ENCODE results near the gene FGF19. TPM values are rescaled to one million over a fixed set of nuclear protein-coding genes. Genes with fewer than 3 reads are reported as not detected.

Gene FGF19, protein sequence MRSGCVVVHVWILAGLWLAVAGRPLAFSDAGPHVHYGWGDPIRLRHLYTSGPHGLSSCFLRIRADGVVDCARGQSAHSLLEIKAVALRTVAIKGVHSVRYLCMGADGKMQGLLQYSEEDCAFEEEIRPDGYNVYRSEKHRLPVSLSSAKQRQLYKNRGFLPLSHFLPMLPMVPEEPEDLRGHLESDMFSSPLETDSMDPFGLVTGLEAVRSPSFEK
- total RNA-seq, result not detected

DNA sequence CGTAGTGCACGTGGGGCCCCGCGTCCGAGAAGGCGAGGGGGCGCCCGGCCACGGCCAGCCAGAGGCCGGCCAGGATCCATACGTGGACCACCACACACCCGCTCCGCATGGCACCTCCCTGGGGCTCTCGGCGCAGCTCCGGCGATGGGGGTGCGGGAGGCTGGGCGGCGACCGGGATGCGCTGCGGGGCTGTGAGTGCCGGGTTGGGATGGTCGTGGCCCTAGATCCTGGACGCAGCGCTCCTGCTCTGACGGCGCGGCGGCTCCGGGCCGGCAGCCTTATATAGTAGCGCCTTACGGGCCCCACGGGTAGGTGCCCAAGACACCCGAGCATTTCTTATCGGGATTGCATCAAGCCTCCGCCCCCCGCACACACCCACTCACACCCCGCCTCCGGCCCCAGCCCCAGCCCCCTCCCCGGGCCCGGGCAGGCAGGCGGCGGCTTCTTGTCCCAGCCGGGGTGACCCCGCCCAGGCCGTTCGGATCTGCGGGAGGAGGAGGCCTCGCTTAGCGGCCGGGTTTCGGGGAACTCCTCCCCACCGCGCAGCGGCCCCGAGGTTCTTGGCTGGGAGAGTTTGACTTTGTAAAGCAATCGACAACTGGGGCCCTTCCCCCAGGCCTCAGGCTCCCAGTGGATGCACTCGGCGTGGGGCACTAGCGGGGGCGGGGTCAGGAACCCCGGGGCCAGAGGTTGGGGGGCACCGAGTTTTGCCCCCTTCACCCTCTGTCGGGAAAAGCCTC lies at the start of gene FGF19:
Gene FGF19 (minus strand): TSS at position 255 of the 740 bp plus-strand sequence. CDS start 146 bp downstream, at position 109.
- no peak within 1 kb of the TSS for H3K27ac ChIP-seq
- no peaks in the 10 kb centered on the region for H3K4me1 ChIP-seq
- no peaks in the 10 kb centered on the region for H3K9me3 ChIP-seq
- DNase-seq (ENCODE audit: low spot score in 2 of 2), result no peak
- H3K36me3 ChIP-seq, result no peaks in the 10 kb centered on the region
- intact Hi-C loops (cut with DNase I; ENCODE audit: low total_unique reads), result no loop called here
- TF ChIP-seq, protein P1, sequence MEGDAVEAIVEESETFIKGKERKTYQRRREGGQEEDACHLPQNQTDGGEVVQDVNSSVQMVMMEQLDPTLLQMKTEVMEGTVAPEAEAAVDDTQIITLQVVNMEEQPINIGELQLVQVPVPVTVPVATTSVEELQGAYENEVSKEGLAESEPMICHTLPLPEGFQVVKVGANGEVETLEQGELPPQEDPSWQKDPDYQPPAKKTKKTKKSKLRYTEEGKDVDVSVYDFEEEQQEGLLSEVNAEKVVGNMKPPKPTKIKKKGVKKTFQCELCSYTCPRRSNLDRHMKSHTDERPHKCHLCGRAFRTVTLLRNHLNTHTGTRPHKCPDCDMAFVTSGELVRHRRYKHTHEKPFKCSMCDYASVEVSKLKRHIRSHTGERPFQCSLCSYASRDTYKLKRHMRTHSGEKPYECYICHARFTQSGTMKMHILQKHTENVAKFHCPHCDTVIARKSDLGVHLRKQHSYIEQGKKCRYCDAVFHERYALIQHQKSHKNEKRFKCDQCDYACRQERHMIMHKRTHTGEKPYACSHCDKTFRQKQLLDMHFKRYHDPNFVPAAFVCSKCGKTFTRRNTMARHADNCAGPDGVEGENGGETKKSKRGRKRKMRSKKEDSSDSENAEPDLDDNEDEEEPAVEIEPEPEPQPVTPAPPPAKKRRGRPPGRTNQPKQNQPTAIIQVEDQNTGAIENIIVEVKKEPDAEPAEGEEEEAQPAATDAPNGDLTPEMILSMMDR (IDR thresholded peaks at IDR 0.05), result no peak
- TF ChIP-seq POLR2A (IDR thresholded peaks at IDR 0.05) (no peak), POLR2AphosphoS5 (IDR thresholded peaks at IDR 0.05) (no peak)
- peaks cover 5 to 68% of the 10 kb centered on the region in 2 donors for H3K27me3 ChIP-seq
- peak within 1 kb of the TSS in 2 of 3 donors; percentile 36 to 59 for H3K4me3 ChIP-seq

DNA sequence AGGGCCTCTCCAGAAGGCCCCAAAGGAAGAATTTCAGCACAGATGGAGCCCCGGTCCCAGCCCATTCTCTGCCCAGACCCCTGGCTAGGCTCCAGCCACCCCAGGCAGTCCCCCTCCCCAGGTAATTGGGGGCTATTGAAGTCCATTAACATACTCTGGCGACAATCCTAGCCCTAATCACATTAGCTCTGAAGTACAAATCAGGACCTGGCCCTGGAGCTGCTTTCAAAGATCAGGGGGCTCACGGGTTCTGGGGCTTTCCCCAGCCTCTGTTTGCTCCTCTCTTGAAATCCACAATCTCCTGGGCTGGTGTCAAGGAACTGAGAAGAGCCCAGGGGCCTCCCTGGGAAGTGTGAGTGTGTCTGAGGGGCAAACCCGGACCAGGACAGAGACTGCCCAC lies 49.1 kb upstream of the FGF19 start:
- H3K4me1 ChIP-seq, result no peaks in the 10 kb centered on the region
- intact Hi-C loops (cut with DNase I; ENCODE audit: low total_unique reads), result no loop called here
- no peak overlapping the region for H3K27ac ChIP-seq
- H3K4me3 ChIP-seq, result no peak overlapping the region
- H3K9me3 ChIP-seq, result no peaks in the 10 kb centered on the region
- H3K27me3 ChIP-seq, result no peaks in the 10 kb centered on the region
- no peak for DNase-seq (ENCODE audit: low spot score in 2 of 2)
- no peak for TF ChIP-seq POLR2AphosphoS5 (IDR thresholded peaks at IDR 0.05)
- TF ChIP-seq, protein P1 (IDR thresholded peaks at IDR 0.05), result no peak
- TF ChIP-seq POLR2A (IDR thresholded peaks at IDR 0.05), result no peak
- H3K36me3 ChIP-seq, result no peaks in the 10 kb centered on the region

DNA sequence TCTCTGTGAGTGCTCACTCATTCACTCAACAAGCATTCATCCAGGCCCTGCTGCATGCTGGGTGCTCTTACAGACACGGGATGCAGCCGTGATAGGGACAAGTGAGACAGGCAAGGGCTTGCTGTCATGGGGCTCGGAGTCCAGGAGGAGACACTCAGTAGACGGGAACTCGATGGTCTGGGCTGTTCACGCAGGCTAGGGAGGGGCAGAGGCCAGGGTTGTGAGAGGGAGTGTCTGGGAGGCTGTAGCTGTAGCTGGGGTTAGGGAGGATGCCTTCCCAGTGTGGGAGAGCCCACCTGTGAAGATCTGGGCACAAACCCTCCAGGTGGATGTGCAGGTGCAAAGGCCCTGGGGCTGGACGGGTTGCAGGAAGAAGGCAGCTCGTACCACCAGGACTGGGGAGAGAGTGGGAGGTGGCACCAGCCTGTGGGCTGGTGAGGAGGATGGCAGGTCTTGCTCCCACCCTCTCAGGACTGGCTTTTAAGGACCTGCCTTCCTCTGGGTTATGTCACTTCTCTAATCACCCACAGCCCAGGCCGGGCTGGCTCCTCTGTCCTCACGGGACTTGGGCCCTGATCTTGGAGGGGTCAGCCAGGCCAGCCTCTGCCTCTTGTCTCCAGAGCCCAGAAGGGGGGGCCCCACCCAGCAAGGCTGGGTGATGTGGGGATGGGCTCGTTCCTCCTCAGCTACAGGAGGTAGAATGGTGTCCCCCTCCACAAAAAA lies 47.2 kb upstream of the FGF19 start:
- TF ChIP-seq POLR2A (IDR thresholded peaks at IDR 0.05) (no peak), POLR2AphosphoS5 (IDR thresholded peaks at IDR 0.05) (no peak)
- TF ChIP-seq, protein P1 (IDR thresholded peaks at IDR 0.05), result no peak
- Histone ChIP-seq H3K27ac (no peak overlapping the region), H3K27me3 (no peaks in the 10 kb centered on the region), H3K4me1 (no peaks in the 10 kb centered on the region), H3K9me3 (no peaks in the 10 kb centered on the region), H3K4me3 (no peak overlapping the region), H3K36me3 (no peaks in the 10 kb centered on the region)
- intact Hi-C loops (cut with DNase I; ENCODE audit: low total_unique reads), result no loop called here
- DNase-seq (ENCODE audit: low spot score in 2 of 2), result no peak

DNA sequence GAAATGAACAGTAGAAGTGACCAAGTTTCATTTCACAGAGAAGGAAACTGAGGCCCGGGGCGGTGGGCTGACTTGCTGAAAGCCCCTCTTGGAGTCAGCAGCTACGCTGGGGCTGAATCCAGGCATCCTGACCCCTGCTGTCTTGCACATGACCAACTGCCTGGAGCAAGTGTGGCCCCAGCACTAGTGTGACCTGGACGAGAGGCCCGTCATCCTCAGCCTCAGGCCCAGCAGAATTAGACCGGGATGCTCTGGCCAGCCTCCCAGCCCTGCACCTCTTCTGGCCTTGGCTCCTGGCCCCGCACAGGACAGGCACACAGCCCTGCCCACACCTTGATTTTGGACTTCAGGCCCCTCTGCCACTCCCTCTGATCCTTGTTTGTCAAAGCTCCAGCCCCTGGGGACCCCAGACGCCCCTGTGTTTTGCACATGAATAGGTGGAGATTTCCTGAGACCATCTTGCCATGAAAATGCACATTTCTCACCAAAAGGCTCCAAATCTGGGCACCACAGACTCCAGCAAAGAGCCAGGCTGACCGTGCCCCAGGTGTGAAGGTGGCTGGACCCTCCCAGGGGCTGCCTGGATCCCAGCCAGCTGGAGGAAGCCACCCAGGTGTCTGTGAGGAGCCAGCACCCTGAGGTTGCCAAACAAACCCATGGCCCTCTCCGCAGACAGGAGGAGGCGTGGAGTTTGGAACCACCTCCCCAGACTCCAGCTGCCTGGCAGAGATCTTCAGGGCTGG lies 46.5 kb upstream of the FGF19 start:
- H3K27me3 ChIP-seq, result peaks cover 0 to 7% of the 10 kb centered on the region in 2 donors
- no peaks in the 10 kb centered on the region for H3K4me1 ChIP-seq
- H3K4me3 ChIP-seq, result no peak overlapping the region
- TF ChIP-seq POLR2AphosphoS5 (IDR thresholded peaks at IDR 0.05), result no peak
- TF ChIP-seq POLR2A (IDR thresholded peaks at IDR 0.05), result no peak
- TF ChIP-seq, protein P1 (IDR thresholded peaks at IDR 0.05), result no peak
- no peak overlapping the region for H3K27ac ChIP-seq
- intact Hi-C loops (cut with DNase I; ENCODE audit: low total_unique reads), result no loop called here
- DNase-seq (ENCODE audit: low spot score in 2 of 2), result no peak
- no peaks in the 10 kb centered on the region for H3K9me3 ChIP-seq
- H3K36me3 ChIP-seq, result no peaks in the 10 kb centered on the region

Measured in breast epithelium (tissue), 4 donors.